ENCODE data around the gene LRR1.

GRCh38 chr14:49659526-49660455 lies 61.1 kb downstream of the LRR1 start:
- TF ChIP-seq, protein P1, sequence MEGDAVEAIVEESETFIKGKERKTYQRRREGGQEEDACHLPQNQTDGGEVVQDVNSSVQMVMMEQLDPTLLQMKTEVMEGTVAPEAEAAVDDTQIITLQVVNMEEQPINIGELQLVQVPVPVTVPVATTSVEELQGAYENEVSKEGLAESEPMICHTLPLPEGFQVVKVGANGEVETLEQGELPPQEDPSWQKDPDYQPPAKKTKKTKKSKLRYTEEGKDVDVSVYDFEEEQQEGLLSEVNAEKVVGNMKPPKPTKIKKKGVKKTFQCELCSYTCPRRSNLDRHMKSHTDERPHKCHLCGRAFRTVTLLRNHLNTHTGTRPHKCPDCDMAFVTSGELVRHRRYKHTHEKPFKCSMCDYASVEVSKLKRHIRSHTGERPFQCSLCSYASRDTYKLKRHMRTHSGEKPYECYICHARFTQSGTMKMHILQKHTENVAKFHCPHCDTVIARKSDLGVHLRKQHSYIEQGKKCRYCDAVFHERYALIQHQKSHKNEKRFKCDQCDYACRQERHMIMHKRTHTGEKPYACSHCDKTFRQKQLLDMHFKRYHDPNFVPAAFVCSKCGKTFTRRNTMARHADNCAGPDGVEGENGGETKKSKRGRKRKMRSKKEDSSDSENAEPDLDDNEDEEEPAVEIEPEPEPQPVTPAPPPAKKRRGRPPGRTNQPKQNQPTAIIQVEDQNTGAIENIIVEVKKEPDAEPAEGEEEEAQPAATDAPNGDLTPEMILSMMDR (IDR thresholded peaks at IDR 0.05), result no peak
- TF ChIP-seq POLR2A (IDR thresholded peaks at IDR 0.05; ENCODE audit: low read length), result no peak
- TF ChIP-seq HMGXB4 (CRISPR knock-in tag; IDR thresholded peaks at IDR 0.05; ENCODE audit: borderline replicate concordance), result no peak
- TF ChIP-seq TFCP2L1 (CRISPR knock-in tag; IDR thresholded peaks at IDR 0.05), result no peak
- no peak for TF ChIP-seq RAD21 (conservative IDR thresholded peaks at IDR 0.05 in 1 of 2, IDR thresholded peaks at IDR 0.05 in 1 of 2)
- no peak for TF ChIP-seq EP300 (IDR thresholded peaks at IDR 0.05)
- TF ChIP-seq, protein P2, sequence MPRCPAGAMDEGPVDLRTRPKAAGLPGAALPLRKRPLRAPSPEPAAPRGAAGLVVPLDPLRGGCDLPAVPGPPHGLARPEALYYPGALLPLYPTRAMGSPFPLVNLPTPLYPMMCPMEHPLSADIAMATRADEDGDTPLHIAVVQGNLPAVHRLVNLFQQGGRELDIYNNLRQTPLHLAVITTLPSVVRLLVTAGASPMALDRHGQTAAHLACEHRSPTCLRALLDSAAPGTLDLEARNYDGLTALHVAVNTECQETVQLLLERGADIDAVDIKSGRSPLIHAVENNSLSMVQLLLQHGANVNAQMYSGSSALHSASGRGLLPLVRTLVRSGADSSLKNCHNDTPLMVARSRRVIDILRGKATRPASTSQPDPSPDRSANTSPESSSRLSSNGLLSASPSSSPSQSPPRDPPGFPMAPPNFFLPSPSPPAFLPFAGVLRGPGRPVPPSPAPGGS (IDR thresholded peaks at IDR 0.05), result no peak
- TF ChIP-seq EHMT2 (IDR thresholded peaks at IDR 0.05; ENCODE audit: low read depth), result no peak
- no peak for TF ChIP-seq HOXA7 (CRISPR knock-in tag; IDR thresholded peaks at IDR 0.05)
- TF ChIP-seq RCOR1 (IDR thresholded peaks at IDR 0.05; ENCODE audit: low read depth, low read length), result no peak
- TF ChIP-seq NR3C1 (IDR thresholded peaks at IDR 0.05), result no peak
- no peak for TF ChIP-seq SREBF2 (IDR thresholded peaks at IDR 0.05)
